Caki2 (cell line): Measurements from ENCODE around the gene ZBTB42. TPM values are rescaled to one million over a fixed set of nuclear protein-coding genes. Genes with fewer than 3 reads are reported as not detected.

Experiments
- DNase-seq: peaks from one replicate; pipeline ENCODE4 v3.0.0-alpha.2; 2015; ENCODE audit warnings: low read depth
- in situ Hi-C: cut with HindIII; loops from 2 replicates; pipeline ENCODE4 v1.10.0; 2016; ENCODE audit warnings: low sequenced_read_pairs, low pct_unique_long_range_greater_than_20kb, mixed read lengths
- total RNA-seq: library from RNA; depleted of rRNA; stranded (reverse); fragments of >200 nt; shearing (Covaris generic); gene quantifications from 2 replicates; pipeline ENCODE4 v1.2.3, GENCODE V29; 2014; ENCODE audit warnings: low replicate concordance; rRNA removed

The ZBTB42 gene
- 4.7 and 7.6 TPM in 2 replicates for total RNA-seq

GRCh38 chr14:104800771-104801519 lies at the start of gene ZBTB42:
Gene ZBTB42, plus strand, starts transcription at chr14:104801101. Its CDS starts 97 bp downstream, at chr14:104801198.
- DNase-seq: peak; percentile 51
- in situ Hi-C loops: no loop called here

DNA sequence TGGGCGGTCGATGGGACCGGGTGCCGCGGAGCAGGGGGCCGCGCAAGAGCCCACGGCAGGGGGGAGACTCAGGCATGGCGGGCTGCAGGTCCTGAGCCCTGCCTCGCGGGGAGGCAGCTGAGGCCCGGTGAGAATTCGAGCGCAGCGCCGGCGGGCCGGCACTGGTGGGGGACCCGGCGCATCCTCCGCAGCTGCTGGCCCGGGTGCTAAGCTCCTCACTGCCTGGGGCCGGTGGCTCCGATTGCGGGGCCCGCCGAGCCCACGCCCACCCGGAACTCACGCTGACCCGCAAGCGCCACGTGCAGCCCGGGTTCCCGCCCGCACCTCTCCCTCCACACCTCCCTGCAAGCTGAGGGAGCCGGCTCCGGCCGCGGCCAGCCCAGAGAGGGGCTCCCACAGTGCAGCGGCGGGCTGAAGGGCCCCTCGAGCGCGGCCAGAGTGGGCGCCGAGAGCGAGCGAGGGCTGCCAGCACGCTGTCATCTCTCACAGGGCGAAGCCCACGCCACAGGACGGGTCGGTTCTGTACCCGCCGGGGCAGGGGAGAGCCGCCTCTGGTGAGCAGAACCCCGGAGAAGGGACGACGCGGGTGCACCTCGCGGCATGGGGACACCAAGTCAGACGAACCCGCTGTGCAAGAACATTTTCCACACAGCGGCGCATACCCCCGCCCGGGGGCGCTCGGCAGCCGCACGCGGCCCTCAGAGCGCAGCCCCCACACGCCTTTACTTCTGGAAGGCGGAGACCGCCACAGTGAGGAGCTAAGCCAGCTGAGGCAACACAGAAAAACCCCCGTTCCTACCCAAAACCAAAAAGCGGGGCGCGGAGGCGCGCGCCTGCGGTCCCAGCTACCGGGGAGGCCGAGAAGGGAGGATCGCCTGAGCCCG lies 49.1 kb upstream of the ZBTB42 start:
- DNase-seq: no peak
- in situ Hi-C loops: no loop called here

DNA sequence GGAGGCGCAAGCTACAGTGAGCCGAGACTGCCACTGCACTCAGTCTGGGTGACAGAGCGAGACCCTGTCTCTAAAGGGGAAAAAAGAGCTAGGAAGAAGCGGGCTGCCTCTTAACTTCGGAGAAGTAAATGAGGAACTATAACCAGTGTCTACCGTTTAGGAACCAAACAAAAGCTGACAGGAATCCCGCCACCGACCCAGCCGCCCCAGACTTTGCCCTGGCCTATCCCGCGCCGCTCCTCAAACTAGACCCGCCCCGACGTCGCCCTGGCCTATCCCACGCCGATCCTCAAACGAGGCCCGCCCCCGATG lies 48.5 kb upstream of the ZBTB42 start:
- in situ Hi-C loops: no loop called here
- no peak for DNase-seq

- in situ Hi-C loops: no loop called here
- DNase-seq: peak; percentile 98
These were observed 48.0 kb upstream of the ZBTB42 start, which contains the start of gene SIVA1 for GRCh38 chr14:104752735-104753527. Gene SIVA1, plus strand, starts transcription at chr14:104753147. Its CDS starts 55 bp downstream, at chr14:104753202.

DNA sequence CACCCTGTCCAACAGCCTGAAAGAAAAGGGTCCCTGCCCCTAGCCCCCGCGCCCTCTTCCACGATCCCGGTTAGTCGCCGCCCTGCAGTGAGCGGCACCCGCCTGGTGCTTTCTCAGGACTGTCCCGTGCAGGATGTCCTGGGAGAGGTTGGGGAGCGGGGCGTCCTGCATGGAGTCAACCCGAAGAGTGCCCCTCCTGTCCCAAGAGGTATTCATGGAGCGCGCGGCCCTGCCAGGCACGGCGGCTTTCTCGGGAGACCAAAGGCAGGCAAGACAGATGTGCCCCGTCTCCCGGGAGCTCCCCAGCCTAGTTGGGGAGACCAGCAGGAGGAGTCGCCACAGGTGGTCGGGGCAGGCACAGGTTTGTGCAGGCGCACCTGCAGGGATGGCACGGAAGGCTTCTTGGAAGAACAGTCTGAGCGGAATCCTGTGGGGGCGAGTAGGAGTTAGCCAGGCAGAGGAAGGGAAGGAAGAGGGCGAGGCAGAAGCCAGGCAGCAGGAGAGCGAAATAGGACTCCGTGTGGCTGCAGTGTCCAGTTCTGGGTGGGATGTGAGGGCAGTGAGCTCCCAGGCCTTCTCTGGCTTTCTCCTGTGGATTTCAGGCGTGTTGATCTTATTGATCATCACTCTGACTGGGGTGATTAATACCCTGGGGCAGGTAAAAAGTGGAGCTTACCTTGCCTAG lies 47.2 kb upstream of the ZBTB42 start:
- in situ Hi-C loops: no loop called here
- no peak for DNase-seq

GRCh38 chr14:104754213-104754851 lies 46.6 kb upstream of the ZBTB42 start:
- in situ Hi-C loops: no loop called here
- no peak for DNase-seq

DNA sequence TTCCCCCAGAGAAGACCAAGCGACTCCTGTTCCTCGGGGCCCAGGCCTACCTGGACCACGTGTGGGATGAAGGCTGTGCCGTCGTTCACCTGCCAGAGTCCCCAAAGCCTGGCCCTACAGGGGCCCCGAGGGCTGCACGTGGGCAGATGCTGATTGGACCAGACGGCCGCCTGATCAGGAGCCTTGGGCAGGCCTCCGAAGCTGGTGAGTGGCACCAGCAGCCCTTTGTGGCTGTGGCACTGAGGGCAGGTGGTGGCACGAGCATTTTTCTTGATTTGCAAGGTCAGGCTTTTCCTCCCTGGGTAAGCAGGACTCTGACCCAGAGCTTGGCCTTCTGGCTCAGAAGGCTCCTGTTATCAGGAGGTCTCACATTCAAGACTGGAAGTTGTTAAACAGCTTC lies 45.3 kb upstream of the ZBTB42 start:
- in situ Hi-C loops: no loop called here

GRCh38 chr14:104756477-104757237 lies 44.2 kb upstream of the ZBTB42 start:
- in situ Hi-C loops: no loop called here

More for the DNA sequence above, 45.3 kb upstream of the ZBTB42 start:
- DNase-seq: no peak

DNA sequence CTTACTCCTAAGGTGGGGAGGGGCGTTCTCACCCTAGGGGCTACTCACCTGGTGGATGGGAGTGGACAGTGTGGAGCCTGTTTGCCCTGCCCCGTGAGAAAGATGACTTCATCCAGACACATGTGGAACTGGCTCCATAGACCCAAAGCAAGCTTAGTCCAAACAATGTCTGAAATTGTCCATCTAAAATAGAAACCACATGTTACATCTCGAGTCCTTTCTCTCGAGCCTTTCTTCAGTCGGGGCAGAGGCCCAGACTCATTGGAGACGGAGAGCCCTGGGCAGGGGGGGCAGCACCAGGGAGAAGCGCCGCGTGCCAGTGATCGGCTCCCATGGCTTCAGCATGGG lies 43.7 kb upstream of the ZBTB42 start:
- in situ Hi-C loops: no loop called here
- no peak for DNase-seq

More at GRCh38 chr14:104756477-104757237, 44.2 kb upstream of the ZBTB42 start:
- no peak for DNase-seq

DNA sequence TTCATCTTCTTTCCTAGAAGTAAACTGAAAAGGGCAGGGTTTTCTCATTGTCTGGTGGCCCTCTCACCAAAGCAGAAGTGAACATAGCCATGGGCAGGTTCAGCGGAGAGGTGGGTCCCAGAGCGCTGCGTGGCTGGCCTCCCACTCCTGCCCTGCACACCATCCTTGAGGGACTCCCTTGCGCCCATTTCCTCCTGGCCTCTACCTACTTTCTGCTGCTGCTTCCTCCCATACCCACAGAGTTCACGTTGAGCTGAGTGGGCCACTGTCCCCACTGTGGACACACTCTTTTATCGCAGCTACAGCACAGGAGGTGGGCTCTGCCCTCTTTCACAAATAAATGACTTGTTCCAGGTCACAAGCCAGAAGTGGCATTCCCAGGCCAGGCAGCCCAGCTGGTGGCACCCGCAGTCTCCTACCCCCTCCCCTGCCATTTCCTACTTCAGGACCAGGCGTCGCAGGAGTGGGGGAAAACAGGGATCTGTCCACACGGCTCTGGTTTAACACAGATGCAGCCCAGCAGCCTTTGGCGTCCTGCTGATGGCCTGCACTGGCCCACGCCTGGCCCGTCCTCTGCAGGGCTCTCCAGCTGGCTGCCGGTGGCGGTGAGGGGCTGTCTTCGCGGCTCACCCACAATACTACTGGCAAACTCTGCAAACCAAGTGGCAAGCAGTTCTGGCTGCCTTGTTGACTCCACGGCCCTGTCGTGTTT lies 43.1 kb upstream of the ZBTB42 start:
- DNase-seq: no peak
- in situ Hi-C loops: no loop called here

DNA sequence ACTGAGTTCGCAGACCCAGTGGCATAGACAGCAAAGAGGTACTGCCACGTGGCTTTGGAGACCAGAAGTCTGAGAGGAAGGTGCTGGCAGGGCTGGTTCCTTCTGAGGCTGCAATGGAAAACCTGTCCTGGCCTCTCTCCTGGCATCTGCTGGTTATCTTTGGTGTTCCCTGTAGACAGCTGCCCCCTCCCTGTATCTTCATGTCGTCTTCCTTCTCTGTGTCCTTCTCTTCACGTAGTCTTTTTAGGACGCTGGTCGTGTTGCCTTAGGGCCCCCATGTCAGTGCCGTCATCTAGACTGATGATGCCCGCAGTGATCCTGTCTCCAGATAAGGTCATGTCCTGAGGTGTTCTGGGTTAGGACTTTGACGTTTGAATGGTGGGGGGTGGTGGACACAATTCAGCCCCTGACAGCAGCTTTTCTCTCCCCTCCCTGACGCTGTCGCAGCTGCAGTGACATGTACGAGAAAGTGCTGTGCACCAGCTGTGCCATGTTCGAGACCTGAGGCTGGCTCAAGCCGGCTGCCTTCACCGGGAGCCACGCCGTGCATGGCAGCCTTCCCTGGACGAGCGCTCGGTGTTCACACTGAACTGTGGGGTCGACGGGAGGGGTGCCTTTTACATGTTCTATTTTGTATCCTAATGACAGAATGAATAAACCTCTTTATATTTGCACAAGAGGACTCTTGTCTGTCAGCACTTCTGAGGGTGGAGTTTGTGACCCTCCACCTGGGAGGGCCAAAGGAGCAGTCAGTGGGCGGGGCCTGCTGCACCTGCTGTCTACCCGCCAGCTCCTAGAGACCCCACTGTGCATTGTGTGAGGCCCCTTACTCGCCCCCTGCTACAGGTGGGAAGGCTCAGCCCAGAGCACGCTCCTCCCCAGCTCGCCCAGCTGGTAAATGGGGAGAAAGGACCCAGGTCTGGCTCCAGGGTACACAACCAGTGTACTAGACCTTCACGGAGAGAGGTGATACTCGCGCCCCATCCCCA lies 41.6 kb upstream of the ZBTB42 start:
- DNase-seq: no peak

GRCh38 chr14:104765517-104765916 lies 35.4 kb upstream of the ZBTB42 start:
- in situ Hi-C loops: no loop called here
- no peak for DNase-seq

More for the DNA sequence above, 41.6 kb upstream of the ZBTB42 start:
- in situ Hi-C loops: no loop called here

DNA sequence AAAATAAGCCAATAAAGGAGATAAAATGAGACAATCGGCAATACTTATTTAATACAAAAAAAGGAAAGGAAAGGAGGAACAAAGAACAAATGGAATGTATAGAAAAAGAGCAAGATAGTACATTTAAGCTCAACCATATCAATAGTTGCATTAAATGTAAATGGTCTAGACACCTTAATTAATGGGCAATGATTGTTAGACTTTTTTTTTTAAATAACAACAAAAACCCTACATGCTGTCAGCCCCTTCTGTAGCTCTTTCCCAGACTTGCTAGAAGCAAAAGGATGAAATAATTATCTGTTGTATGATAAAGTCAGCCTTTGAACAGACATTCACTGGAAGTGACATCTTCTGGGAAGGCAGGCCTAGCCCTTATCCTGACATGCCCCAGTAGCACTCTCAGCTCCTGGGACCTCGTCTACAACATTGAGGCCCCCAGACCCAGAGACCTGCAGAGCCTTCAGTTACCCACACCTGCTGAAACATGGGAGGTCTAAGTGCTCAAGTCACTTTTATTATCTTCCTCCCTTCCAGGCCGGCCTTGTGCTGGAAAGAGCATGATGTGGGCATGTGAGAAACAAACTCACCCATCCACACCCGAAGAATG lies 34.5 kb upstream of the ZBTB42 start:
- DNase-seq: no peak
- in situ Hi-C loops: no loop called here

DNA sequence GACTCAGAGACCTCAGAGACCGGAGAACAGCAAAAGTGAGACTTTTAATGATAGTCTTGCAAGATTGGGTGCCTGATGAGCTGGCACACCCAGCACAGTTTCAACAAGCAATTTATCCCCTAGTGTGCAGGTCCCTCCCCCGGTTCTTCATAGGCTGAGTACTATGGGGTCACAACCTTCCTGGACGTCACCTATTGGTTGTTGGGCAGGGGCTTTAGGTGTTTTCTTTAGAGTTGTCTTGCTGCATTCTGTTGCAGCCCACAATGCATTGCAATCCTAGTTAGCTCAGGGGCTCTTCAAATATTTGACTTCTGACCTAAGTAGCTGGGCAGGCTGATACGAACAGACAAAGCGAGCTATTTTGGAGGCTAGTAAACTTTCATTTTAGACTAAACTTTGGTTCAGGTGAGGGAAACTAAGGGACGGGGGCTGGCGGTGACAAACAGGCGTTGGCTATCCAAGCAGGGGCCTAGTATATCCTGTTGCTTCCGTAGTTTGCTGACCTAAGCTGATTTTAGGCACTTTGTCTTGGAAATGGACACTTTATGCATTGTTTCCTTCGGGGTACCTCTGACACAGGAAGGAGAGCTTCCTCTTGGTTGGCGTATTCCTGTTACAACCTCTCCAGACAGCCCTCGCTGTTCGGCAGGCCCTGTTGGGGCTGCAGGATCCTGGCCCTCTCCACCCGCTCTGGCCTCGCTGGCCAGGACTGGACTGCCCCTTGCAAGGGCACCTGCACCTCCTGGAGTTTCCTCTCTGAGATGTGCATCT lies 33.9 kb upstream of the ZBTB42 start:
- in situ Hi-C loops: no loop called here
- no peak for DNase-seq

GRCh38 chr14:104767634-104767918 lies 33.3 kb upstream of the ZBTB42 start:
- no peak for DNase-seq
- in situ Hi-C loops: no loop called here
